GM19240 (cell line): ENCODE data around the gene SAMD11.
A peak's percentile ranks its signal among the peaks of the same experiment; 100 is the strongest.

Experiments
- DNase-seq: peaks from one replicate; pipeline ENCODE4 v3.0.0; 2011; ENCODE audit warnings: low spot score; ENCODE audit not compliant: insufficient read length

SAMD11 gene

DNA sequence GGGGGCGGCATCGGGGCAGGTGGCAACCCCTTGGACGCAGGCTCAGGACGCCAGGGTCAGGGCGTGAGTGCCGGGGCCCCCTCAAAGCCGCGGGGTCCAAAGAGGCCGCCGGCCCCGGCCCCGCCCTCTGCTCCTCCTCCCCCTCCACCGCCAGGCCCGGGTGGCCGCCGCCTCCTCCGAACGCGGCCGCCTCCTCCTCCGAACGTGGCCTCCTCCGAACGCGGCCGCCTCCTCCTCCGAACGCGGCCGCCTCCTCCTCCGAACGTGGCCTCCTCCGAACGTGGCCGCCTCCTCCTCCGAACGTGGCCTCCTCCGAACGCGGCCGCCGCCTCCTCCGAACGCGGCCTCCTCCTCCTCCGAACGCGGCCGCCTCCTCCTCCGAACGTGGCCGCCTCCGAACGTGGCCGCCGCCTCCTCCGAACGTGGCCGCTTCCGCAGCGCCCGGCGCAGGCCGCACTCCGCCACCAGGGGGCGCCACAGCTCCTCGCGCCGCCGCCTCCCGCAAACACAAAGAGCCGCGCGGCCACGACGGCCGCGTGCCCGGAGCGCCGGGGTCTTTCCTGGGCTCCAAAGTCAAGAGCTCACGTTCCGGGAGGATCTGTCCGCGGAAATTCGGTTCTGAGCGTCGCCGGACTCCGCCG is 19.3 kb upstream of the SAMD11 start:
- peak; percentile 82 for DNase-seq

DNA sequence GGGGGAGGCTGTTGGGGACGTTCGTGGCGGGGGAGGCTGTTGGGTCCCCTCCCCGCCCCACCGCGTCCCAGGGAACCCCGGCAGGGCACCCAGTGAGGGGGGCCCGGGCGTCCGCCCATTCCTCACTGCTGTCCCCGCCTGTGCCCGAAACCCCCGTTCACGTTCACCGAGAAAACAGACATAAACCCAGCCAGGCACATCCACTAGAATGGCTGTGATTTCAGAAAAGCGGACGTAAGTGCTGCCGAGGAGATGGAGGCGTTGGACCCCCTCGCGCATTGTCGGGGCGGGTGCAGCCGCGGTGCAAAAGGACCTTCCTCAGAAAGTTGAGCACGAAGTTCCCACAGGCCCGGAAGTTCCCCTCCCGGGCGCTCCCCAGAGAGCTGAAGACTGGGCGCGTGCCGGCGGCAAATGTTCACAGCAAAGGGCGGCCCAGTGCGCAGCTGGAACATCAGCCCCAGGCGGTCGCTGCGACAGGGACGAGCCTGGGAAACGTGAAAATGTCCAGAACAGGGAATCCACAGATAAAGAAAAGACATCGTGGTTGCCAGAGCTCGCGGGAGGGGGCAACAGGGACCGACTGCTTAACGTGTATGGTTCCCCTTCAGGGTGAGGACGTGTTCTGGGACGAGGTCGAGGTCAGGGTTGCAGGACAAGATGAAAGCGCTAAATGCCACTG is 18.5 kb upstream of the SAMD11 start:
- peak; percentile 46 for DNase-seq

GRCh38 chr1:905811-906599 is 17.7 kb upstream of the SAMD11 start:
- peak; percentile 11 for DNase-seq

- DNase-seq, result peak; percentile 4
Measured at GRCh38 chr1:906600-907420, 16.9 kb upstream of the SAMD11 start.

DNA sequence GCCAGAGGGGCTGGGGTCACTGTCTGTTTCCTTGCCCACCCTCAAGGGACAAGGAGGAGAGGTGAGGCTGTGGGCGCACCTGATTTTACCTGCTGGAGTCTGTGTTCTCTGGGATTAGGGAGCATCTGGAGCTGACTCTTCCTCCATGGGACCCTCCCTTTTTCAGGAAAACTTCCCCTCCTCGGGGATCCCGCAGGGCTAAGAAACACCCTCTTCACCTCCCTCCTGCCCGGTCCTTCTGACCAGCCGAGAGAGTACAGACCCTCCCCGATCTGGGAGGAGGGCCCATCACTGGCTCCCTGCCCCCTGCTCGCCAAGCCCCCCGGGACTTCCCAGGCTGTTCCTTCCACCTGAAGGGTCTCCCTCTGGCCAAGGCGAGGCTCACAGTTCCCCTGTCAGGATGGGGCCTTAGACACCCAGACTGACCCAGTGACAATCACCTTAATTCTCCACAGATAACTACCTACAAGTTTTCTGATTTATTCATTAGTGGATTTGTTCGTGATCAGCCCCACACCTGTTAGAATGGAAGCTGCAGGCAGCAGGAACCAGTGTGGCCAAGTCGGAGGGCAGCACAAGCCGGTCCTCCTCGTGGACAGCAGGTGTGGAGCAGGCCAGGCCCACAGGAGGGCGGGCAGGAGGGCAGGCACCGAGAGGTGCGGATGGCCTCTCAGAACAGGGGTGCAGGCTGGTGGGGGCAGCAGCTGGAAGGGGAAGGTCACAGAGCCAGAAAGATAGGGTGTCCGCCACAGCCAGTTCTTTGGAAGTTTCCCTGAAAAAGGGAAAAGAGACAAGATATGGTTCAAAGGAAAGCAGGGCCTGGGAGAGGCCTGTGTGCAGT is 15.9 kb upstream of the SAMD11 start:
- peak; percentile 4 for DNase-seq

DNA sequence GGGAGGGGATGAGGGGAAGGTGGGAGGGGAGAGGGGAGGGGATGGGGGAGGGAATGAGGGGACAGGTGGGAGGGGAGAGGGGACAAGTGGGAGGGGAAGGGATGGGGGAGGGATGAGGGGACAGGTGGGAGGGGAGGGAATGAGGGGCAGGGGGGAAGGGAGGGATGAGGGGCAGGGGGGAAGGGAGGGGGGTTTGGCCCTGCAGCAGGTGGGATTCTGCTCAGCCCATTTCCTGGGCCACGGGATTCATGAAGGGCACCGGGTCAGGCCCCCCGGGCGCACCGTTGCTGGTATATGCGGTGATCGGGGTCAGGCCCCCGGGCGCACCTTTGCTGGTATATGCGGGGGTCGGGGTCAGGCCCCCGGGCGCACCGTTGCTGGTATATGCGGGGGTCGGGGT is 15.1 kb upstream of the SAMD11 start:
- no peak for DNase-seq

DNA sequence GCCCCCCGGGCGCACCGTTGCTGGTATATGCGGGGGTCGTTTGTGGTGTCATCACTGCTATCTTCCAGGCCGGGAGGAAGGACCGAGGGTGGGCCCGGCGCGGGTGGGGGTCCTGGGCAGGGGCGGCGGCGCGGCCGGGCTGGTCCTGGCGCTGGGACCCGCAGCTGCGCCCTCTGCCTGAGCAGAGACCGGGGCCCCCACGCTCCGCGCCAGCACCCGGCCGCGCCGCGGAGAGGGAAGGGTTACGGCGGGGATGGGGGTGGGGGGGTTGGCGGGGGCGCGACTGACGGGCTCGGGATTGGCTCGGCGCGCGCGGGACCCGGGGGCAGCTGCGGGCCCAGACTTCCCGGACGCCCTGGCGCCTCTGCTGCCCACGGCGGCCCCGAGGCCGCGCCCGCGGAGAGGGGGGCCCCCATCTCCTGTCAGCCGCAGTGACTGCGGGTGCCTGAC is 13.8 kb upstream of the SAMD11 start:
- no peak for DNase-seq

GRCh38 chr1:910311-910880 is 13.3 kb upstream of the SAMD11 start:
- no peak for DNase-seq

- no peak for DNase-seq
Measured at GRCh38 chr1:910881-911721, 12.6 kb upstream of the SAMD11 start.

DNA sequence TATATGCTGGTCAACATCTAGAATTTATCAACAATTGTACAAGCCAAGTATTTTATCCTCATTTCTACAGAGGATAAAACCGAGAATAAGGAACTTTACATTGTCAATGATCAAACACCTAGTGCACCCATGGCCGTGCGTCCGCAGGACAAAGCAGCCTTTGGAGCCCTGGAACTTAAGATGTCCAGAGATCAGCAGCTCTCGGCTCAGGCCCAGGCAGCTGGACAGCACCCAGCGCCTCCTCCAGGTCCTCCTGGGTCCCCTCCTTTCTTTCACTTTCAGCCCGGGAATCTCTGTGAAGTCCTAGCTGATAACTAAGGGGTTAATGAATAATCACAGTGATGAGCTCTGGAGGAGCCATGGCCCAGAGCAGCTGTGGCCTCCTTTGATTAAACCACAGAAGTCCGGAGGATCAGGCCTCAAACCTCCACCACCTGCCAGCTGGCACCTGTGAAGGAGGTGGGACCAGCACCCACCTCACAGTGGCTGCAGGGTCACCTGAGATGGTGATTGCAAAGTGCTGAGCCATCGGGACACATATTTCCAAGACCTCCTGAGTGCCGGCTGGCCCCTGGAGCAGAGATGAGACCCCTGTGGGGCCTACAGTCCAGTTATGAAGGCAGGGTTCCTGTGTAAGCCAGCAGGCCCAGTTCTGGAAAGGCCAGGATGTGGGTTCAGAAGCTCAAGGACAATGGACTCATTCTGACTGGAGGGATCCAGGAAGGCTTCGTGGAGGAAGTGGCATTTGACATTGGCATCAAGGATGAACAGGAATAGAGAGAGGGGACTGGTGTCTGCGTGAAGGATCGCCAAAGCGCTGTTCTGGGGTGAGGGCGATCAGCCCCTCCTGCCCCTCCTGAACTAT is 11.6 kb upstream of the SAMD11 start:
- no peak for DNase-seq

- no peak for DNase-seq
Measured at GRCh38 chr1:912740-913301, 10.9 kb upstream of the SAMD11 start.

GRCh38 chr1:913491-914130 is 10.1 kb upstream of the SAMD11 start:
- DNase-seq, result no peak

DNA sequence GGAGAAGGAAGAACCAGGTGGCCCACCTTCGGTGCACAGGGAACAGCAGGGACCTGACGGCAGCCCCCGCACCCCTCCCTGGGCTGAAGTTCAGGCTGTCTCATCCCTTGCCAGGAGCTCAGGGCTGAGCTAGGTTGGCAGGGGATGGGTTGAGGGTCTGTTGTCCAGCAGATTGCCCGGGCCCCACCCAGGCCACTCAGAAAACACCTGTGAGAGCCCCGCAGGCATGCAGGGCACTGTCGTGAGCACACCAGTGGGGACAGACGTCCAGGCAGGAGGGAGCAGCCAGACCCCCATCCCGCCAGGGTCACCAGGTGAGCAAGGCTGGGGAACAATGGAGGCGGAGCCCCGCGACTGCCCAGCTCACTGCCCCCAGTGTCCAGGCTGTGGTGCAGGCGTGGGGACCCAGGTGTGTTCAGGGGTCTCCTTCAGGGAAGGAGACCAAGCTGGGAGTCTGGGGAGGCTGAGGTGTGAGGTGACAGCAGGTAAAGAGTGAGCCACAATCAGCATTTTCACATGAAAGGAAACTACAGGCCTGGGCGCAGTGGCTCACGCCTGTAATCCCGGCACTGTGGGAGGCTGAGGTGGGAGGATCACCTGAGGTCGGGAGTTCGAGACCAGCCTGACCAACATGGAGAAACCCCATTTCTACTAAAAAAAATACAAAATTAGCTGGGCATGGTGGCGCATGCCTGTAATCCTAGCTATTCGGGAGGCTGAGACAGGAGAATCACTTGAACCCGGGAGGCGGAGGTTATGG is 9.4 kb upstream of the SAMD11 start:
- no peak for DNase-seq

GRCh38 chr1:914891-915280 is 8.8 kb upstream of the SAMD11 start:
- no peak for DNase-seq

- no peak for DNase-seq
Measured at GRCh38 chr1:915295-916172, 8.2 kb upstream of the SAMD11 start.
